GM12873 (cell line): ENCODE results near the gene COX7B.

Experiments
- CTCF ChIP-seq: IDR thresholded peaks from 2 replicates; pipeline ENCODE4 v1.5.1; 2012; ENCODE audit warnings: low read depth, mild to moderate bottlenecking, moderate library complexity, low read length, control low read depth; ENCODE audit not compliant: insufficient read depth; ENCODE audit errors: missing control alignments

COX7B gene

GRCh38 chrX:77910108-77910840 is 11.0 kb downstream of the COX7B start, which contains the start of gene ATP7A:
ATP7A (plus strand) TSS chrX:77910693; CDS start chrX:77971642, 60,949 bp downstream.
- TF ChIP-seq CTCF, result peak; percentile 67

- TF ChIP-seq CTCF, result no peak
Measured at GRCh38 chrX:77917294-77917933, 18.1 kb downstream of the COX7B start.

GRCh38 chrX:77918568-77918967 is 19.3 kb downstream of the COX7B start:
- TF ChIP-seq CTCF, result no peak

GRCh38 chrX:77922787-77923186 is 23.5 kb downstream of the COX7B start:
- no peak for TF ChIP-seq CTCF

- TF ChIP-seq CTCF, result no peak
Measured at GRCh38 chrX:77924320-77924859, 25.1 kb downstream of the COX7B start.

- TF ChIP-seq CTCF, result no peak
Measured at GRCh38 chrX:77925764-77926163, 26.5 kb downstream of the COX7B start.

GRCh38 chrX:77930581-77930980 is 31.3 kb downstream of the COX7B start:
- no peak for TF ChIP-seq CTCF
